Activated CD4-positive, alpha-beta T cell treated with anti-CD3 and anti-CD28 coated beads for 36 hours (primary cell): Measurements from ENCODE around the gene RNF11. TPM values are rescaled to one million over a fixed set of nuclear protein-coding genes. Genes with fewer than 3 reads are reported as not detected.
"Not testable (repeated sequence)": the region's sequence is repeated elsewhere in the genome, so short reads cannot be mapped to it uniquely, and the experiment has no call there.

ENCODE experiments used
- ATAC-seq: fragments of 200-7000 bp; cut with Tn5 transposase; one replicate; pipeline ENCODE4 v1.10.0; 2021; ENCODE audit warnings: mild to moderate bottlenecking, moderate library complexity
- CTCF ChIA-PET: fragments of 350-600 bp; sonication (Branson Sonifier 250); formaldehyde crosslinking; loops from one replicate; lab custom pipeline; 2021; ENCODE audit warnings: antibody characterized with exemption; lab: Charles Lee
- POLR2A ChIA-PET: fragments of 350-600 bp; sonication (Branson Sonifier 250); formaldehyde crosslinking; loops from one replicate; lab custom pipeline; 2021; ENCODE audit warnings: antibody characterized with exemption, inconsistent platforms; lab: Charles Lee
- DNase-seq: peaks from one replicate; pipeline ENCODE4 v3.0.0-alpha.2; 2020
- H3K27ac Mint-ChIP-seq: one replicate; pipeline ENCODE4 v1.8.0; 2021; ENCODE audit warnings: mixed read lengths
- H3K27me3 Mint-ChIP-seq: one replicate; pipeline ENCODE4 v1.8.0; 2021; ENCODE audit warnings: mixed read lengths
- H3K36me3 Mint-ChIP-seq: one replicate; pipeline ENCODE4 v1.8.0; 2021; ENCODE audit warnings: low read depth, mixed read lengths
- H3K4me1 Mint-ChIP-seq: one replicate; pipeline ENCODE4 v1.8.0; 2021; ENCODE audit warnings: mixed read lengths
- H3K4me3 Mint-ChIP-seq: one replicate; pipeline ENCODE4 v1.8.0; 2021; ENCODE audit warnings: mild to moderate bottlenecking, moderate library complexity, mixed read lengths
- H3K9me3 Mint-ChIP-seq: one replicate; pipeline ENCODE4 v1.8.0; 2021; ENCODE audit warnings: low read depth, mixed read lengths
- intact Hi-C, 2 experiments: fragments of 100-400 bp; cut with DNase I in 1 of 2; cut with micrococcal nuclease in 1 of 2; formaldehyde crosslinking; loops; one replicate each; pipeline versions ENCODE4 v1.14.2 to v1.15.1; 2022 to 2024; cut with DNase I, micrococcal nuclease
- total RNA-seq, 2 experiments: library from RNA; stranded (reverse); gene quantifications; one replicate each; pipeline ENCODE4 v1.2.3, GENCODE V29; 2021

Gene RNF11
- total RNA-seq, 2 experiments from 2014 or later, result 20.6 to 26.0 TPM

- intact Hi-C loops, result loop anchor here in 1 of 2 experiments (5.0 to 10.0 kb wide), 2 partner anchors 271 to 277 kb away; partner anchors contain the start of gene EPS15
- no peaks in the 10 kb centered on the region for H3K27me3 Mint-ChIP-seq
- POLR2A ChIA-PET, result no interaction called here
- no peak overlapping the region for H3K27ac Mint-ChIP-seq
- CTCF ChIA-PET, result interaction anchor here (0.7 to 1.3 kb wide), 3 partner anchors 18 to 58 kb away, joined by 3 to 5 read pairs (median 4); no protein-coding TSS in a partner anchor
- peaks cover 41% of the 10 kb centered on the region for H3K4me1 Mint-ChIP-seq
- no peaks in the 10 kb centered on the region for H3K9me3 Mint-ChIP-seq
- DNase-seq (no peak), ATAC-seq (no peak)
- H3K36me3 Mint-ChIP-seq, result peaks cover 1% of the 10 kb centered on the region
- no peak overlapping the region for H3K4me3 Mint-ChIP-seq
Observed at GRCh38 chr1:51238034-51238403, 1.9 kb downstream of the RNF11 start.

DNA sequence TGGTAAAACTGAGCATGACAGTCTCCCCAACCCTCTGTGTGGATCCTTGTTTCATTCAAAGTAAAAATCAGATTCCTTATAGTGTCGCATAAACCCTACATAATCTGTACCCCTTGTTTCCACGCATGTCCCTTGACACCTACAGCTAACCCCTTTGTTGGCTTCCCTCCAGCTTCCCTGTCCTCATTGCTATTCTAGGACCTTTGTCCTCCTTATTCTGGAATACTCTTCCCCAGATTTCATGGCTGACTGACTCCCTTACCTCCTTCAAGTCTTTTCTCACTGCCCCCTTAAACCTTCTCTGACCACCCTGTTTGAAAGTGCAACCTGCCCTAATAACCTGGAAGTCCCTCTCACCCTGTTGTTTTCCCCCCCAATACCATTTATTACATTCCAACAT, 4.0 kb downstream of the RNF11 start:
- POLR2A ChIA-PET, result no interaction called here
- Mint-ChIP-seq H3K27me3 (no peaks in the 10 kb centered on the region), H3K27ac (no peak overlapping the region), H3K9me3 (no peaks in the 10 kb centered on the region), H3K4me3 (no peak overlapping the region), H3K36me3 (peaks cover 1% of the 10 kb centered on the region), H3K4me1 (peaks cover 36% of the 10 kb centered on the region)
- intact Hi-C loops, result no loop called here
- DNase-seq (no peak), ATAC-seq (no peak)
- CTCF ChIA-PET, result interaction anchor here (1.0 kb wide), 1 partner anchor 29 kb away, joined by 3 read pairs; no protein-coding TSS in a partner anchor

DNA sequence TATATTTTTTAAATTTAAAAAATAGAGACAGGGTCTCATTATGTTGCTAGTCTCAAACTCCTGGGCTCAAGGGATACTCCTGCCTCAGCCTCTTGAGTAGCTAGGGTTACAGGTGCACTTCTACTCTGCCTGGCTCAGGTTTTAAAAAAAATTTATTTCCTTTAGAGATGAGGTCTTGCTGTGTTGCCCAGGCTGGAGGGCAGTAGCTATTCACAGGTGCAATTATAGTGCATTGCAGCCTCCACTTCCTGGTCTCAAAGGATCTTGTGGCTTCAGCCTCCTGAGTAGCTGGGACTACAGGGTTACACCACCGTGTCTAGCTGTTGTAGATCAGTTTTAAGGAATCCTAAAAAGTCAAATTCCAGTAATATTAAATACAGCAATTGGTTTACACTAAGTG, 5.0 kb downstream of the RNF11 start:
- Mint-ChIP-seq H3K9me3 (no peaks in the 10 kb centered on the region), H3K4me3 (no peak overlapping the region), H3K27me3 (no peaks in the 10 kb centered on the region), H3K4me1 (peaks cover 34% of the 10 kb centered on the region), H3K27ac (no peak overlapping the region), H3K36me3 (peaks cover 3% of the 10 kb centered on the region)
- ATAC-seq (no peak), DNase-seq (no peak)
- intact Hi-C loops, result no loop called here
- CTCF ChIA-PET, result no interaction called here
- POLR2A ChIA-PET, result no interaction called here

DNA sequence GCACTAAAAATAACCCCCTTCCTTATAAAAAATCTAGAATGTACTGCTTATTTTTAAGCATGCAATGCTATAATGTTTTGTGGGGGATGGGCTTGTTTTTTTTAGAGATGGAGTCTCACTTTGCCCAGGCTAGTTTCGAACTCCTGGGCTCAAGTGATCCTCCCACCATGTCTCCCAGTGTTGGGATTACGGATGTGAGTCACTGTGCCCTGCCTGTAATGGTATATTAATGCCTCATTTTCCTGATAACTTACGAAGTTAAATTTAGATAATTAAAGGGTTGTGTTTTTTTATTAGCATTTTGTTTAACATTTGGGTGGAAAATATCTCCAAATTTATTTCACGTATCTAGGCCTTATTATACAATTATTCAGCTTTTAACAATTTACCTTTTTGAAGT, 6.5 kb downstream of the RNF11 start:
- intact Hi-C loops, result no loop called here
- Mint-ChIP-seq H3K27me3 (no peaks in the 10 kb centered on the region), H3K4me1 (peaks cover 48% of the 10 kb centered on the region), H3K27ac (no peak overlapping the region), H3K4me3 (no peak overlapping the region), H3K36me3 (peaks cover 5% of the 10 kb centered on the region), H3K9me3 (no peaks in the 10 kb centered on the region)
- ATAC-seq (no peak), DNase-seq (no peak)
- POLR2A ChIA-PET, result interaction anchor here (0.9 kb wide), 1 partner anchor 1118 kb away, joined by 4 read pairs; no protein-coding TSS in a partner anchor
- CTCF ChIA-PET, result interaction anchor here (1.2 kb wide), 1 partner anchor 11 kb away, joined by 3 read pairs; no protein-coding TSS in a partner anchor

DNA sequence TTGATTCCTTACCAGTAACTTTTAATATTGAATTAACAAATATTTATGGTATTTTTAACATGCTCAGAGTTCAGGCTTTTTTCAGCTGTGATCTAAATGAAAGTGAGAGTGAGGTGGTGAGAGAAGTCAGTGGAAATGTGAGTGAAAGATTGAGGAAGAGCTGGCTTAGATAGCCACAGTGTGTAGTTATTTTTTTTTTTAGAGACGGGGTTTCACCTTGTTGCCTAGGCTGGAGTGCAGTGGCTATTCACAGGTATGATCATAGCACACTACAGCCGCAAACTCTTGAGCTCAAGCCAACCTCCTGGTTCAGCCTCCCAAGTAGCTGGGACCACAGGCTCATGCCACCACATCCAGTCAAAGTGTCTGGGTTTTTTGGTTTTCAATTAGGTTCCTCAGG, 10.9 kb downstream of the RNF11 start:
- ChIA-PET POLR2A (interaction anchor here (0.6 to 0.7 kb wide), 3 partner anchors 8 to 631 kb away, joined by 3 to 11 read pairs (median 4); no protein-coding TSS in a partner anchor), CTCF (interaction anchor here (1.1 to 1.4 kb wide), 2 partner anchors 15 to 56 kb away, joined by 4 to 5 read pairs; no protein-coding TSS in a partner anchor)
- ATAC-seq, result peak; percentile 51
- H3K9me3 Mint-ChIP-seq, result no peaks in the 10 kb centered on the region
- intact Hi-C loops, result no loop called here
- peaks cover 5% of the 10 kb centered on the region for H3K36me3 Mint-ChIP-seq
- H3K27me3 Mint-ChIP-seq, result no peaks in the 10 kb centered on the region
- H3K4me1 Mint-ChIP-seq, result peaks cover 46% of the 10 kb centered on the region
- H3K27ac Mint-ChIP-seq, result no peak overlapping the region
- no peak overlapping the region for H3K4me3 Mint-ChIP-seq
- no peak for DNase-seq

DNA sequence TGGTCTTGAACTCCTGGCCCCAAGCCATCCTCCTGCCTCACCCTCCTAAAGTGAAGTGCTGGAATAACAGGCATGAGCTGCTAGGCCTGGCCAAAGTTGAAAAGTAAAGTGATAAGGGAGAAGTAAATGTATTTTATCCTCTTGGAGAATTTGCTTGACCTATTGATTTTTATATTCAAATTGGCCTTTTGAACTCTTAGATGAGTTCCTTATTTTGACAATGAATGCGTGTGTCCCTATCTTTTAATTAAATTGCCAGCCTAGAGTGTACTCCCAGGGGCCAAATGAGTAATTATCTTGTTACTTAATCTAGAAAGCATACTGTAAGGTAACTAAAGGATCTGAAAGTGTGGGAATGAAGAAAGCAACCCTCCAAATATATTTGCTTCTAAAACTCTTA, 11.4 kb downstream of the RNF11 start:
- CTCF ChIA-PET, result interaction anchor here (1.1 to 1.4 kb wide), 2 partner anchors 14 to 56 kb away, joined by 4 to 5 read pairs; no protein-coding TSS in a partner anchor
- Mint-ChIP-seq H3K9me3 (no peaks in the 10 kb centered on the region), H3K4me1 (peaks cover 48% of the 10 kb centered on the region), H3K27me3 (no peaks in the 10 kb centered on the region), H3K36me3 (peaks cover 5% of the 10 kb centered on the region), H3K27ac (no peak overlapping the region), H3K4me3 (no peak overlapping the region)
- intact Hi-C loops, result no loop called here
- no peak for DNase-seq
- no peak for ATAC-seq
- POLR2A ChIA-PET, result interaction anchor here (0.6 to 0.7 kb wide), 2 partner anchors 9 to 631 kb away, joined by 4 to 11 read pairs; no protein-coding TSS in a partner anchor

DNA sequence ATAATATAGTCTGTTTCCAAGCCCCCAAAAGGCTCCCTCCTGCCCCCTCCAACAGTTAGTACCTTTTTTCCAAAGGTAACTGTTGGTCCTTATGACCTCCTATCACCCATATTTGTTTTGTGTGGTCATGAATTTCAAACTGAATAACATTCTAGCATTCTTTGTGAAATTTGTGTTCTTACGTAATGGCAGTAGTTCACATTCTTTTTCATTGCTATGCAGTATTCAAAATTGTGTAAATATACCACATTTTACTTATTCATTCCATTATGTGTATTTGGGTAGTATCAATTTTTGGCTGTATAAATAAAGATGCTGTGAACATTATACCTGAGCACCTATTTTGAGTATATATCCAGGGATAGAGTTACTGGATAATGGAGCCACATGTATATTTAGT, 13.4 kb downstream of the RNF11 start:
- no peaks in the 10 kb centered on the region for H3K27me3 Mint-ChIP-seq
- H3K9me3 Mint-ChIP-seq, result no peaks in the 10 kb centered on the region
- ATAC-seq (no peak), DNase-seq (no peak)
- H3K4me3 Mint-ChIP-seq, result no peak overlapping the region
- intact Hi-C loops, result no loop called here
- peaks cover 46% of the 10 kb centered on the region for H3K4me1 Mint-ChIP-seq
- CTCF ChIA-PET, result interaction anchor here (1.1 kb wide), 1 partner anchor 32 kb away, joined by 3 read pairs; no protein-coding TSS in a partner anchor
- no peak overlapping the region for H3K27ac Mint-ChIP-seq
- POLR2A ChIA-PET, result no interaction called here
- peaks cover 5% of the 10 kb centered on the region for H3K36me3 Mint-ChIP-seq

DNA sequence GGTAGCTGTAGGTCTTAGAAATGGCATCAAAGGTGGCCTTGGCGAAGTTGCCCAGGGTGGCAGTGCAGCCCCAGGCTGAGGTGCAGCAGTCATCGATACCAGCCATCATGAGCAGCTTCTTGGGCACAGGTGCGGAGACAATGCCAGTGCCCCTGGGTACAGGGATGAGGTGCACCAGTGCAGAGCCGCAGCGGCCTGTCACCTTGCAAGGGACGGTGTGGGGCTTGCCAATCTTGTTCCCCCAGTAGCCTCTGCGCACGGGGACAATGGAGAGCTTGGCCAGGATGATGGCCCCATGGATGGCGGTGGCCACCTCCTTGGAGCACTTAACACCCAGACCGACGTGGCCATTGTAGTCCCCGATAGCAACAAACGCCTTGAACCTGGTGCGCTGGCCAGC, 14.7 kb downstream of the RNF11 start:
- not testable (repeated sequence) for H3K27ac Mint-ChIP-seq

GRCh38 chr1:51251165-51251564, 15.1 kb downstream of the RNF11 start:
- H3K9me3 Mint-ChIP-seq, H3K36me3 Mint-ChIP-seq, H3K27ac Mint-ChIP-seq, ATAC-seq, CTCF ChIA-PET, DNase-seq, intact Hi-C loops, H3K27me3 Mint-ChIP-seq, H3K4me3 Mint-ChIP-seq, POLR2A ChIA-PET: not testable (repeated sequence)
- H3K4me1 Mint-ChIP-seq, result peaks cover 43% of the 10 kb centered on the region

More for the DNA sequence above, 14.7 kb downstream of the RNF11 start:
- intact Hi-C loops, DNase-seq, H3K36me3 Mint-ChIP-seq, H3K4me3 Mint-ChIP-seq, H3K9me3 Mint-ChIP-seq, ATAC-seq, H3K27me3 Mint-ChIP-seq, POLR2A ChIA-PET: not testable (repeated sequence)
- CTCF ChIA-PET, result interaction anchor here (0.5 to 1.1 kb wide), 3 partner anchors 34 to 373 kb away, joined by 3 read pairs; no protein-coding TSS in a partner anchor
- peaks cover 47% of the 10 kb centered on the region for H3K4me1 Mint-ChIP-seq

GRCh38 chr1:51252366-51252765, 16.3 kb downstream of the RNF11 start:
- peaks cover 36% of the 10 kb centered on the region for H3K4me1 Mint-ChIP-seq
- DNase-seq, result no peak
- intact Hi-C loops, result no loop called here
- H3K9me3 Mint-ChIP-seq, result no peaks in the 10 kb centered on the region
- CTCF ChIA-PET, result interaction anchor here (0.9 to 1.1 kb wide), 2 partner anchors 63 to 323 kb away, joined by 3 read pairs; no protein-coding TSS in a partner anchor
- H3K4me3 Mint-ChIP-seq, result no peak overlapping the region
- no peak overlapping the region for H3K27ac Mint-ChIP-seq
- no peak for ATAC-seq
- H3K36me3 Mint-ChIP-seq, result peaks cover 1% of the 10 kb centered on the region
- no peaks in the 10 kb centered on the region for H3K27me3 Mint-ChIP-seq
- POLR2A ChIA-PET, result no interaction called here

DNA sequence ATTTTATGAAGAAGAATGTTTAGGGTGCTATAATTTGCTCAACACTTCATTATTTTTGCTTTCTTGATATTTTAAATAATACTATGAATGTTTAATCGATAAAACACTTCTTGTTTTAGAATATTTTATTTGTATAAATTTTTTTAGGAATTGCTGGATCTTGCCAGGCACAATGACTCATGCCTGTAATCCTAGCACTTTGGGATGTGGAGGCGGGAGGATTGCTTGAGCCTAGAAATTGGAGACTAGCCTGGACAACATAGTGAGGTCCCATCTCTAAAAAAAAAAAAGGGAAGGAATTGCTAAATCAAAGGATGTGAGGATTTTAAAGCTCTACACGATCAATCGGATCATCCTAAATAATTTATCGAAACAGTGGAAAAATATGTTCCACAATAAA, 17.6 kb downstream of the RNF11 start:
- DNase-seq (no peak), ATAC-seq (no peak)
- Mint-ChIP-seq H3K4me3 (no peak overlapping the region), H3K9me3 (no peaks in the 10 kb centered on the region), H3K36me3 (peaks cover 1% of the 10 kb centered on the region), H3K27me3 (no peaks in the 10 kb centered on the region), H3K27ac (no peak overlapping the region), H3K4me1 (peaks cover 33% of the 10 kb centered on the region)
- POLR2A ChIA-PET, result no interaction called here
- intact Hi-C loops, result no loop called here
- CTCF ChIA-PET, result no interaction called here

- no peaks in the 10 kb centered on the region for H3K9me3 Mint-ChIP-seq
- ATAC-seq, result no peak
- no peaks in the 10 kb centered on the region for H3K36me3 Mint-ChIP-seq
- ChIA-PET POLR2A (no interaction called here), CTCF (interaction anchor here (0.8 to 1.2 kb wide), 2 partner anchors 18 to 64 kb away, joined by 3 to 4 read pairs; no protein-coding TSS in a partner anchor)
- DNase-seq, result no peak
- H3K27me3 Mint-ChIP-seq, result no peaks in the 10 kb centered on the region
- no peak overlapping the region for H3K4me3 Mint-ChIP-seq
- peaks cover 42% of the 10 kb centered on the region for H3K4me1 Mint-ChIP-seq
- no peak overlapping the region for H3K27ac Mint-ChIP-seq
- intact Hi-C loops, result no loop called here
Observed at GRCh38 chr1:51255331-51255730, 19.3 kb downstream of the RNF11 start.
